GM18499 (cell line): Measurements from ENCODE around the gene FLT3LG.
"Not testable (repeated sequence)": the region's sequence is repeated elsewhere in the genome, so short reads cannot be mapped to it uniquely, and the experiment has no call there.

ENCODE experiments used
- ATAC-seq: cut with Tn5 transposase; IDR thresholded peaks from one replicate; pipeline ENCODE4 v1.9.1; 2021; ENCODE audit warnings: moderate number of reproducible peaks; ENCODE audit not compliant: insufficient read depth, unreplicated experiment

Gene FLT3LG

GRCh38 chr19:49440439-49441209 lies 33.4 kb upstream of the FLT3LG start:
- no peak for ATAC-seq

GRCh38 chr19:49441210-49441959 lies 32.6 kb upstream of the FLT3LG start, which contains the start of gene SLC17A7:
SLC17A7 (minus strand) TSS chr19:49441527; CDS start chr19:49441379, 148 bp downstream.
- no peak for ATAC-seq

- no peak for ATAC-seq
These were observed 32.1 kb upstream of the FLT3LG start for GRCh38 chr19:49441960-49442350.

GRCh38 chr19:49442354-49442753 lies 31.7 kb upstream of the FLT3LG start:
- ATAC-seq = no peak

- peak; percentile 10 for ATAC-seq
These were observed 31.1 kb upstream of the FLT3LG start for GRCh38 chr19:49442771-49443365.

- ATAC-seq = peak; percentile 38
These were observed 30.5 kb upstream of the FLT3LG start for GRCh38 chr19:49443366-49444099.

GRCh38 chr19:49444100-49444700 lies 29.8 kb upstream of the FLT3LG start:
- ATAC-seq = not testable (repeated sequence)

- no peak for ATAC-seq
These were observed 28.0 kb upstream of the FLT3LG start for GRCh38 chr19:49445997-49446396.

- no peak for ATAC-seq
These were observed 26.3 kb upstream of the FLT3LG start for GRCh38 chr19:49447485-49448431.

- no peak for ATAC-seq
These were observed 25.6 kb upstream of the FLT3LG start for GRCh38 chr19:49448432-49448786.

- ATAC-seq = no peak
These were observed 23.6 kb upstream of the FLT3LG start for GRCh38 chr19:49450405-49450804.

- ATAC-seq = peak; percentile 41
These were observed 22.4 kb upstream of the FLT3LG start, which contains the start of gene PIH1D1 for GRCh38 chr19:49451430-49452181. PIH1D1 (minus strand) TSS chr19:49451814; CDS start chr19:49451574, 240 bp downstream.

- ATAC-seq = peak; percentile 51
These were observed 20.8 kb upstream of the FLT3LG start, which contains the start of gene ALDH16A1 for GRCh38 chr19:49453013-49453756. ALDH16A1 (plus strand) TSS chr19:49453225; CDS start chr19:49453332, 107 bp downstream.

- ATAC-seq = no peak
These were observed 20.2 kb upstream of the FLT3LG start for GRCh38 chr19:49453757-49454240.

GRCh38 chr19:49455773-49456172 lies 18.2 kb upstream of the FLT3LG start:
- no peak for ATAC-seq

GRCh38 chr19:49456326-49456725 lies 17.7 kb upstream of the FLT3LG start:
- ATAC-seq = no peak

GRCh38 chr19:49458567-49458903 lies 15.5 kb upstream of the FLT3LG start:
- ATAC-seq = no peak
